GM12878 (cell line): Measurements from ENCODE around the gene THAP7.

Source experiments
- CTCF ChIP-seq, 3 experiments: IDR thresholded peaks in 2 of 3; conservative IDR thresholded peaks in 1 of 3; 2 replicates each; pipeline ENCODE4 v1.5.1; 2011; ENCODE audit warnings: low read depth in 3 of 3, low read length in 3 of 3, mild to moderate bottlenecking in 3 of 3, control low read depth in 2 of 3, moderate library complexity in 2 of 3, inconsistent platforms in 1 of 3, mixed read lengths in 1 of 3; ENCODE audit not compliant: control insufficient read depth in 2 of 3, insufficient read depth in 1 of 3; ENCODE audit errors: extremely low read depth in 1 of 3
- EP300 ChIP-seq, 2 experiments: fragments of 150-350 bp in 1 of 2; IDR thresholded peaks; 2 replicates each; pipeline ENCODE4 v1.6.1; 2011 to 2012; ENCODE audit warnings: low read depth in 2 of 2, low read length in 2 of 2, borderline replicate concordance in 1 of 2, improper control_type of control experiment in 1 of 2, inconsistent platforms in 1 of 2; ENCODE audit not compliant: control insufficient read depth in 1 of 2
- JUND ChIP-seq: IDR thresholded peaks from 2 replicates; pipeline ENCODE4 v1.6.1; 2012; ENCODE audit warnings: low read depth, mild to moderate bottlenecking, low read length, improper control_type of control experiment, moderate library complexity
- MAX ChIP-seq: IDR thresholded peaks from 2 replicates; pipeline ENCODE4 v1.6.1; 2012; ENCODE audit warnings: low read depth, low read length, improper control_type of control experiment
- POLR2A ChIP-seq: IDR thresholded peaks from 2 replicates; pipeline ENCODE4 v1.6.1; 2011; ENCODE audit warnings: low read depth, mild to moderate bottlenecking, low read length
- SKIL ChIP-seq: fragments of 450-650 bp; IDR thresholded peaks from 2 replicates; pipeline ENCODE4 v1.6.1; 2017; ENCODE audit warnings: mild to moderate bottlenecking, low read depth, inconsistent platforms; ENCODE audit not compliant: poor library complexity, severe bottlenecking

- TF ChIP-seq POLR2A (no peak), CTCF (IDR thresholded peaks at IDR 0.05 in 2 of 3, conservative IDR thresholded peaks at IDR 0.05 in 1 of 3; ENCODE audit: control insufficient read depth in 2 of 3, extremely low read depth in 1 of 3, insufficient read depth in 1 of 3, low read depth in 3 of 3, low read length in 3 of 3) (no peak), JUND (no peak), SKIL (no peak), EP300 (IDR thresholded peaks at IDR 0.05; ENCODE audit: borderline replicate concordance in 1 of 2, control insufficient read depth in 1 of 2, low read depth in 2 of 2, low read length in 2 of 2) (no peak), MAX (no peak)
Observed at GRCh38 chr22:20968281-20968977, 33.5 kb downstream of the THAP7 start.
